HepG2 (cell line): ENCODE measurements around the gene RPS2. TPM values are rescaled to one million over a fixed set of nuclear protein-coding genes. Genes with fewer than 3 reads are reported as not detected.

Experiments used
- CTCF ChIP-seq: sonication (generic); formaldehyde crosslinking; IDR thresholded peaks from 2 replicates; pipeline ENCODE4 v1.5.0; 2020; ENCODE audit warnings: mild to moderate bottlenecking, missing genetic modification reagents, moderate library complexity
- NFE2L2 ChIP-seq: fragments of 150-350 bp; IDR thresholded peaks from 2 replicates; pipeline ENCODE4 v1.6.1; 2014; ENCODE audit warnings: low read length
- NRL ChIP-seq: sonication (generic); formaldehyde crosslinking; IDR thresholded peaks from 2 replicates; pipeline ENCODE4 v1.5.0; 2020; ENCODE audit warnings: missing genetic modification reagents, mild to moderate bottlenecking, moderate library complexity, borderline replicate concordance
- ZBTB38 ChIP-seq: sonication (generic); formaldehyde crosslinking; IDR thresholded peaks from 2 replicates; pipeline ENCODE4 v1.5.1; 2020; ENCODE audit warnings: mild to moderate bottlenecking, missing genetic modification reagents
- ZBTB7A ChIP-seq: sonication (generic); formaldehyde crosslinking; IDR thresholded peaks from 2 replicates; pipeline ENCODE4 v1.8.0; 2022; ENCODE audit warnings: mild to moderate bottlenecking, missing genetic modification reagents
- ZFP91 ChIP-seq: sonication (generic); formaldehyde crosslinking; IDR thresholded peaks from 2 replicates; pipeline ENCODE4 v1.9.0; 2022; ENCODE audit warnings: missing genetic modification reagents, mild to moderate bottlenecking, borderline replicate concordance
- ZNF124 ChIP-seq: sonication (generic); formaldehyde crosslinking; IDR thresholded peaks from 2 replicates; pipeline ENCODE4 v1.4.0; 2020; ENCODE audit warnings: missing genetic modification reagents
- ZNF136 ChIP-seq: sonication (generic); formaldehyde crosslinking; IDR thresholded peaks from 2 replicates; pipeline ENCODE4 v1.8.1; 2022; ENCODE audit warnings: low read depth, mild to moderate bottlenecking, moderate library complexity, missing genetic modification reagents
- ZNF609 ChIP-seq: sonication (generic); formaldehyde crosslinking; IDR thresholded peaks from 2 replicates; pipeline ENCODE4 v1.4.0; 2020; ENCODE audit warnings: mild to moderate bottlenecking, missing genetic modification reagents, borderline replicate concordance
- ZNF629 ChIP-seq: sonication (generic); formaldehyde crosslinking; conservative IDR thresholded peaks from 2 replicates; pipeline ENCODE4 v1.5.0; 2020; ENCODE audit warnings: missing genetic modification reagents
- ZNF800 ChIP-seq: sonication (generic); formaldehyde crosslinking; IDR thresholded peaks from 2 replicates; pipeline ENCODE4 v1.4.0; 2020; ENCODE audit warnings: missing genetic modification reagents
- polyA plus RNA-seq, 8 experiments: library from polyadenylated mRNA; depleted of rRNA in 3 of 8; stranded (reverse) in 7 of 8; unstranded in 1 of 8; fragments of >200 nt; fragmentation: Illumina TruSeq in 4 of 8; extraction: Trizol in 4 of 8; gene quantifications; 2 replicates each; pipeline versions ENCODE4 v1.2.1 to v1.2.3, GENCODE V29; 2011 to 2016; ENCODE audit warnings: low read depth in 4 of 8, missing spikeins in 1 of 8, mixed read lengths in 1 of 8; ENCODE audit not compliant: insufficient read depth in 1 of 8
- total RNA-seq, 5 experiments: library from RNA; depleted of rRNA; stranded (reverse); fragments of >200 nt; fragmentation: Illumina TruSeq; extraction: Trizol; gene quantifications; 2 replicates each; pipeline ENCODE4 v1.2.3, GENCODE V29; 2016; ENCODE audit warnings: low read depth in 1 of 5
- TF ChIP-seq, protein P1 (sequence below): sonication (generic); formaldehyde crosslinking; IDR thresholded peaks from 2 replicates; pipeline ENCODE4 v1.4.0; 2020; ENCODE audit warnings: missing genetic modification reagents, mild to moderate bottlenecking, borderline replicate concordance

Gene RPS2
- total and polyA plus RNA-seq, 2 of the 13 experiments (the other 11 are each of a cell fraction or from before 2014, with no cell fraction given): 1,908 to 4,514 TPM

DNA sequence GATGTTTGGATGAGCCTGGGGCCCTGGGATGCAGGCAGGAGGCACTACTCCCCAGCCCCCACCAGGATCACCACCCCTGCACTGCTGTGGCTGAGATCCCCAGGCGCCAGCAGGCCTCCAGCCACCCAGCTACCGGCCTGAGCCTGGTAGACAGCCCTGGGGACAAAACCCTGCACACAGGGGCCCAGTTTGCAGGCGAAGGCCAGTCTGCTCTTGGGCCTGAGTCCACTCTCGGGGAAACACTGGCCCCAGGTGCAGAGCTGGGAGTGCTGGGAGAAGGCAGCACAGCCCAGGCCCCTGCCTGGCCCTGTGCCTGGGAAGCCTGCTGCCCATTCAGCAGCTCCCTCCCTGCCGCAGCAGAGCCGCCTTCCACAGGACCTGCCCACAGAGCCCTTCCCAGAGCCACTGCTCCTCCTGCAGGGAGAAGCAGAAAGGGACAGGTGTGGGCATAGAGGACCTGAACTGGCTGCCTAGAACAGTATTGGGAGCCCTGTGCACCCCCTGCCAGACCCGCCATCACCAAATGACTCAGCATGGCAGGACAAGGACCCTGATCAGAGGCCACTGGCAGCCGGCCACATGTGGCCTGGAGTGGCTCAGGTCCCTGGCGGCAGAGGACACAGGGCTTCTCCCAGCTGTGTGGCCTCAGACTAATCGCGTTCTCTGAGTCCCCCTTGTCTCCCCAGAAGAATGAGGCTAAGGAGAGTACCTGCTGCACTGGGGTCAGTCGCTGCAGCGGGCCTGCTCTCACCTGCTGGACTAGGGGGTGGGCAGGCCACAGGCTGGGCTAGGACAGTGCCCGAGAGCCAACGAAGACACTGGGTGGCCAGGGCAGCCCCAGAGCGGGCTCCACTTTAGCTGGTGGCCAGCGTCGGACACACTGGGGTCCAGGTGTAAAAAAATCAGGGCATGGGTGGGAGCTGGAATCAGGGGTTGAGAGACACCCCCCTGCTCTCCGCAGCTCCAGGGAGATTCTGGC lies 32.3 kb downstream of the RPS2 start (continued):
- peak; percentile 46; the same call in 1 of the 2 replicates for TF ChIP-seq ZFP91 (CRISPR knock-in tag)
- TF ChIP-seq NFE2L2: 0 out of 2 replicates have a peak, but pooled peaks have one; percentile 11
- no peak for TF ChIP-seq ZNF800
- 0 out of 2 replicates have a peak, but pooled peaks have one; percentile 2 for TF ChIP-seq ZNF136
- TF ChIP-seq CTCF: peak; percentile 72
- TF ChIP-seq ZBTB7A (CRISPR knock-in tag): peak; percentile 9; the same call in 1 of the 2 replicates
- peak; percentile 37 for TF ChIP-seq ZNF609
- peak; percentile 43; the same call in 1 of the 2 replicates for TF ChIP-seq ZBTB38 (CRISPR knock-in tag)
- TF ChIP-seq ZNF124 (CRISPR knock-in tag): peak; percentile 68; the same call in 1 of the 2 replicates
- TF ChIP-seq, protein P1, sequence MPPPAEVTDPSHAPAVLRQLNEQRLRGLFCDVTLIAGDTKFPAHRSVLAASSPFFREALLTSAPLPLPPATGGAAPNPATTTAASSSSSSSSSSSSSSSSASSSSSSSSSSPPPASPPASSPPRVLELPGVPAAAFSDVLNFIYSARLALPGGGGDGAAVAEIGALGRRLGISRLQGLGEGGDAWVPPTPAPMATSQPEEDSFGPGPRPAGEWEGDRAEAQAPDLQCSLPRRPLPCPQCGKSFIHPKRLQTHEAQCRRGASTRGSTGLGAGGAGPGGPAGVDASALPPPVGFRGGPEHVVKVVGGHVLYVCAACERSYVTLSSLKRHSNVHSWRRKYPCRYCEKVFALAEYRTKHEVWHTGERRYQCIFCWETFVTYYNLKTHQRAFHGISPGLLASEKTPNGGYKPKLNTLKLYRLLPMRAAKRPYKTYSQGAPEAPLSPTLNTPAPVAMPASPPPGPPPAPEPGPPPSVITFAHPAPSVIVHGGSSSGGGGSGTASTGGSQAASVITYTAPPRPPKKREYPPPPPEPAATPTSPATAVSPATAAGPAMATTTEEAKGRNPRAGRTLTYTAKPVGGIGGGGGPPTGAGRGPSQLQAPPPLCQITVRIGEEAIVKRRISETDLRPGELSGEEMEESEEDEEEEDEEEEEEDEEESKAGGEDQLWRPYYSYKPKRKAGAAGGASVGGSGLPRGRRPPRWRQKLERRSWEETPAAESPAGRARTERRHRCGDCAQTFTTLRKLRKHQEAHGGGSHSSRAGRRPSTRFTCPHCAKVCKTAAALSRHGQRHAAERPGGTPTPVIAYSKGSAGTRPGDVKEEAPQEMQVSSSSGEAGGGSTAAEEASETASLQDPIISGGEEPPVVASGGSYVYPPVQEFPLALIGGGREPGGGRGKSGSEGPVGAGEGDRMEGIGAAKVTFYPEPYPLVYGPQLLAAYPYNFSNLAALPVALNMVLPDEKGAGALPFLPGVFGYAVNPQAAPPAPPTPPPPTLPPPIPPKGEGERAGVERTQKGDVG (CRISPR knock-in tag): 0 out of 2 replicates have a peak, but pooled peaks have one; percentile 37
- TF ChIP-seq NRL: peak; percentile 66
- peak; percentile 90 for TF ChIP-seq ZNF629 (CRISPR knock-in tag)
